Choroid plexus epithelial cell (primary cell): ENCODE measurements around the gene CAMKMT.

Source experiments
- DNase-seq: peaks from one replicate; pipeline ENCODE4 v3.0.0-alpha.2; 2010; ENCODE audit warnings: low read depth
- H3K4me3 ChIP-seq: 2 replicates; pipeline ENCODE4 v1.5.1; 2011; ENCODE audit warnings: low read depth, mild to moderate bottlenecking, control low read depth, low read length, moderate library complexity
- CTCF ChIP-seq: conservative IDR thresholded peaks from 2 replicates; pipeline ENCODE4 v1.5.1; 2011; ENCODE audit warnings: low read depth, mild to moderate bottlenecking, control low read depth, inconsistent platforms, low read length, moderate library complexity

The CAMKMT gene

DNA sequence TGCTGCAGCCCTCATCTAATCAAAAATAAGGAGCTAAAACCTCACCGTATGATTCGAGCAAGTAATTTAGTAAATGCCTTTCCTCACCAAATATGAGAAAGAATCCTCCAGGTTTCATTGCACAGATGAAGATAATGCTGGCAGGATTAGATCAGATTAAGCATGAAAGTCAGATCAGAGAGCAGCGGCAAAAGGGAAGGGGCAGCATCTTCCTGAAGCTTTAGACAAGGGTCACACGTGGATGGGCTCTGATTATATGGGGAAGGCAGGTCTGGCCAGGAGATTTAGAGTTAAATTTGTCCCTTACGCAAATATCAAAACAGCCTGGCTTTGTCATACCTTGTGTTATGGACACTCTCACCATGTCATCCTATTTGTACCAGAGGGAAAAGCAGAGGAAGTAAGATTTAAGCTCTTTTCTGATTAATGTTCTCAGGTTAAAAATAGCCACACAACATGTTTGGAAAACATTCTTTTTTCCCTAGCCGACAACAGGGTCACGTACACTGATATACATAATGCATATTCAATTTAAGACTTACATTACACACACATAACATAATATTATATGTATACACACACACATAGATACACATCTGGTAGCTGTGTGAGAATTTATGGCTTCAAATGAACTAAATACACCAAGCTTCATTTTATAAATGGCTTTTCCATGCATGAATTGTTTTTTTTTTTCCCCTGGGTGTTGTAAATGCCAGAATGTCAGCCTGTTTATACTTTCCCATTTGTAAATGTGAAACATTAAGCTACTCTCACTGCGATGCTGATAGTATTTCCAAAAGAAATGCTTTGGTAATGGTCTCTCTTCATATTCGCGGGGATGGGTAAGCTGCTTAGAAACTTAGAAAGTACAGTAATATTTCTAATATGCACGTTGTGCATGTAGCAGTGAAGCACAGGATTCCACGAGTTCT lies 383.5 kb downstream of the CAMKMT start:
- TF ChIP-seq CTCF, result no peak
- H3K4me3 ChIP-seq, result no peak overlapping the region
- DNase-seq, result no peak

- no peak for TF ChIP-seq CTCF
- no peak for DNase-seq
- H3K4me3 ChIP-seq, result no peak overlapping the region
Observed at GRCh38 chr2:44745922-44746766, 384.4 kb downstream of the CAMKMT start.

GRCh38 chr2:44746856-44747615 lies 385.3 kb downstream of the CAMKMT start:
- no peak for TF ChIP-seq CTCF
- no peak overlapping the region for H3K4me3 ChIP-seq
- no peak for DNase-seq

GRCh38 chr2:44747794-44748193 lies 386.0 kb downstream of the CAMKMT start:
- no peak for TF ChIP-seq CTCF
- no peak for DNase-seq
- no peak overlapping the region for H3K4me3 ChIP-seq

GRCh38 chr2:44751754-44752479 lies 390.2 kb downstream of the CAMKMT start:
- no peak overlapping the region for H3K4me3 ChIP-seq
- TF ChIP-seq CTCF, result no peak
- DNase-seq, result no peak

GRCh38 chr2:44752761-44753160 lies 391.0 kb downstream of the CAMKMT start:
- no peak for TF ChIP-seq CTCF
- no peak overlapping the region for H3K4me3 ChIP-seq
- DNase-seq, result no peak
